ENCODE data around the gene SCN7A. TPM values are rescaled to one million over a fixed set of nuclear protein-coding genes. Genes with fewer than 3 reads are reported as not detected.
"Not testable (repeated sequence)": the region's sequence is repeated elsewhere in the genome, so short reads cannot be mapped to it uniquely, and the experiment has no call there.

SCN7A gene
- total RNA-seq, 2 donors from 2014 or later, result not detected

DNA sequence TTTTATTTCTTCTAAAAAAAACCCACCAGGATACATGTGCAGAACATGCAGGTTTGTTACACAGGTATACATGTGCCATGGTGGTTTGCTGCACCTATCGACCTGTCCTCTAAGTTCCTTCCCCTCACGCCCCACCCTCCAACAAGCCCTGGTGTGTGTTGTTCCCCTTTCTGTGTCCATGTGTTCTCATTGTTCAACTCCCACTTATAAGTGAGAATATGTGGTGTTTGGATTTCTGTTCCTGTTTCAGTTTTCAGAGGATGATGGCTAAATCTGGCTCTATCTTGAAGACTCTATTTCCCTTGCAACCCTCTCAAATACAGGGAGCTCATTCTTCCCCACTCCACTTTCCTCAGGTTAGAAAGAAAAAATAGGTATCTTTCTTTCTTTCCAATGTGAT lies 86.3 kb downstream of the SCN7A start:
- not testable (repeated sequence) for DNase-seq; H3K27me3 Mint-ChIP-seq; H3K27ac Mint-ChIP-seq; ATAC-seq; H3K4me1 Mint-ChIP-seq; H3K4me3 Mint-ChIP-seq; H3K9me3 ChIP-seq (ENCODE audit: control insufficient read depth, low read length, poor library complexity, severe bottlenecking); H3K36me3 Mint-ChIP-seq (ENCODE audit: low read depth)

DNA sequence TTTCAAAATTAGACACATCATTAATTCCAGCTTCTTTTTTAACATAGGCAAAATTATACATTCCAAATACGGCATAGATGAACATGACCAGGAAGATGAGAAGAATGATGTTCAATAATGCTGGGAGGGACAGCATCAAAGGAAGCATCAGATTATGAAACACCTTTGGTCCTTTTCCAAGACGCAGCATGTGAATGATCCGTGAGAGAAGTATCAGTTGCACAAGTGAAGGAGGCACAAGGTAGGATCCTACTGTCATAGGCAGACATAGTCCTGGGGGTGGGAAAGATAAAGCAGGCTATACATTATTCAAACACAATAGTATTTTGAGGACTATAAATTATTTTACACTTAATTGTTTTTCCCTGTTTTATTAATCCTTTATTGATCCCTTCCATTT lies 87.7 kb downstream of the SCN7A start:
- no peaks in the 10 kb centered on the region for H3K4me1 Mint-ChIP-seq
- no peaks in the 10 kb centered on the region for H3K36me3 Mint-ChIP-seq (ENCODE audit: low read depth)
- H3K4me3 Mint-ChIP-seq, result no peak overlapping the region
- no peak for ATAC-seq
- no peaks in the 10 kb centered on the region for H3K9me3 ChIP-seq (ENCODE audit: control insufficient read depth, low read length, poor library complexity, severe bottlenecking)
- DNase-seq, result no peak
- H3K27ac Mint-ChIP-seq, result no peak overlapping the region
- H3K27me3 Mint-ChIP-seq, result no peaks in the 10 kb centered on the region

DNA sequence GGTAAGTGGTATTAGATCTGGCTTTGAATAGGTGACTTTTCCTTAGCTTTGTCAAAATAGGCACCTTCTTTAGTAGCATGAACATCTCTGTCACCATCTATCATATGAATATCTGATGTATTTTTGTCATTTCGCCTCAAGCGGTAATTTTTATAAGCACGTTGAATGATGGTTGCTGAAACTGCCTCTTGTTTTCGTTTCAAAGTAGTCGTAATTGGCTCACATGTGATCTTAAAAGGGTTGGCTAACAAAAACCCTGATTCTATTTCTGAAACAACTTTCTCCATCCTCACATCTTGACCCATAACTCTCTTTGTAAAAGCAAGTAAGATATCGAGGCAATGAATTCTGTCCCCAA lies 88.5 kb downstream of the SCN7A start:
- Mint-ChIP-seq H3K27me3 (no peaks in the 10 kb centered on the region), H3K36me3 (ENCODE audit: low read depth) (no peaks in the 10 kb centered on the region), H3K27ac (no peak overlapping the region), H3K4me1 (no peaks in the 10 kb centered on the region), H3K4me3 (no peak overlapping the region)
- no peaks in the 10 kb centered on the region for H3K9me3 ChIP-seq (ENCODE audit: control insufficient read depth, low read length, poor library complexity, severe bottlenecking)
- ATAC-seq, result no peak
- DNase-seq, result no peak

DNA sequence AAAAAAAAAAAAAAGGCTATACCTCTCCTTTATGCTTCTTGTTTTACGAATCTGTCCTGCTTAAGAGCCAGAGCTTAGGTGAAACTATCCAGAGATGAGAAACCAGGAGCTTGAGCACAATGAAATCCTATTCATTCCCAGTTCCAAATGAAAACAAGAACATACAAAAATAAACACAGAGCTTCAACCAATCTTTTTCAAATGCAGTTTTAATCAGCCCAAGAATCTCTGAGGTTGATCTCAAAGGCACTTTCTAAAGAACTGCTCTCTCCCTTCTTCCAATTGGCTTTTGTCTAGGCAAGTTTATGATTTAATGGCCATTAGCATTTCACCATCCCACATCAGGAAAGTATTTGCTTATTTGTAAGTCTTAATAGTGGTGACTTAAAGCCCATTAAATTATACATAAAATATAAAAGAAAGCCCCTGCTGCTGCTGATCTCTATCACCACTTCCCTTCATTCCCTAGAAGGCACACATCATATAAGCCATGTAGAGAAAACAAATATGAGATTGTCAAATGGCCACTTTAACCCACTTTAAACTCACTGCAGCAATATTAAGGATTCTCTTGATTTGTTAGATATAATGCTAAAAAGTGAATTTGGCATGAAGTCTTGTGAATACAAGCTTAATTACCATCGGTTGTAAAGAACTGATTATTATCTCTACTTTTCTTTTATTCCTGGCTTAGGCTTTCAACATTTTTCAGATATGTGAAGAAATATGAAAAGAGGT lies 89.0 kb downstream of the SCN7A start:
- DNase-seq (no peak), ATAC-seq (no peak)
- Mint-ChIP-seq H3K4me1 (no peaks in the 10 kb centered on the region), H3K4me3 (no peak overlapping the region), H3K36me3 (ENCODE audit: low read depth) (no peaks in the 10 kb centered on the region), H3K27me3 (no peaks in the 10 kb centered on the region), H3K27ac (no peak overlapping the region)
- no peaks in the 10 kb centered on the region for H3K9me3 ChIP-seq (ENCODE audit: control insufficient read depth, low read length, poor library complexity, severe bottlenecking)

DNA sequence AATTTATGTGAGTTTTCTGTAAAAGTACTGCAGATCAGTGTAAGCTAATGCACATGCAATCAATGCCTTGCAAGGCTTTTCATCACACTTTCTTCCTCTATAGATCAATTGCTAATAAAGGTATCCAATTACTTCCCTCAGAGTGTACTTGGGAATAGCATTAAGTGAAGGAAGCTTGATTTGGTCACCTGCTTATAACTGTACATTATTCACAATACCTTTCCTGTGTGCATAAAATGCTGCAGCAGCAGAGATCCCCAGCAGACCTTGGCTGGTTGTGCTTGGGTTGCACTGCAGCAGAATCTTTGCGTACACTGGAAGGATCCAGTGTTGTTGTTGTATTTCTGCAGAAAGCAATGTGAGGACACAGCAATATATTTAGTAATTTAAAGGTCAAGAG lies 99.8 kb downstream of the SCN7A start:
- Mint-ChIP-seq H3K27me3 (no peaks in the 10 kb centered on the region), H3K27ac (no peak overlapping the region)

DNA sequence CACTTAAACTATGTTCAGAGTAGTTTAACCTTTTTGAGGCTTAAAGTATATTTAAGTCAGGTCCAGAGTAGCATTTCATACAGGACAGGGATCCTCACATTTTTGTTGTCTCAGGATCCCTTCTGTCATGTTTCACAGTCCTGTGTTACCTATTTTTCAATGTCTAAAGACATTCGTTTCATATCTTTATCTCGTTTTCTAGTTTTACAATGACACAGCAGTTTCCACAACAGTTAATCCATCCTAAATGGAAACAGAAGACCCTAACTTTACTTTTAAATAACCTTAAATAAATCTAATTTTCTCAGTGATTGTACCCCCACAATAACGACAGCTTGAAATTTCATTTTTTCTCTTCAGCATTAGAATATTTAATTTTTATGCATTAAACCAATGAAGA lies 101.0 kb downstream of the SCN7A start:
- H3K4me1 Mint-ChIP-seq, result no peaks in the 10 kb centered on the region
- ATAC-seq (no peak), DNase-seq (no peak)
- no peaks in the 10 kb centered on the region for H3K9me3 ChIP-seq (ENCODE audit: control insufficient read depth, low read length, poor library complexity, severe bottlenecking)
- H3K27ac Mint-ChIP-seq, result no peak overlapping the region
- no peaks in the 10 kb centered on the region for H3K27me3 Mint-ChIP-seq
- no peak overlapping the region for H3K4me3 Mint-ChIP-seq
- H3K36me3 Mint-ChIP-seq (ENCODE audit: low read depth), result no peaks in the 10 kb centered on the region

More for the DNA sequence above, 99.8 kb downstream of the SCN7A start:
- H3K36me3 Mint-ChIP-seq (ENCODE audit: low read depth), result no peaks in the 10 kb centered on the region
- no peaks in the 10 kb centered on the region for H3K4me1 Mint-ChIP-seq
- H3K9me3 ChIP-seq (ENCODE audit: control insufficient read depth, low read length, poor library complexity, severe bottlenecking), result no peaks in the 10 kb centered on the region
- DNase-seq, result no peak
- ATAC-seq, result no peak
- no peak overlapping the region for H3K4me3 Mint-ChIP-seq

DNA sequence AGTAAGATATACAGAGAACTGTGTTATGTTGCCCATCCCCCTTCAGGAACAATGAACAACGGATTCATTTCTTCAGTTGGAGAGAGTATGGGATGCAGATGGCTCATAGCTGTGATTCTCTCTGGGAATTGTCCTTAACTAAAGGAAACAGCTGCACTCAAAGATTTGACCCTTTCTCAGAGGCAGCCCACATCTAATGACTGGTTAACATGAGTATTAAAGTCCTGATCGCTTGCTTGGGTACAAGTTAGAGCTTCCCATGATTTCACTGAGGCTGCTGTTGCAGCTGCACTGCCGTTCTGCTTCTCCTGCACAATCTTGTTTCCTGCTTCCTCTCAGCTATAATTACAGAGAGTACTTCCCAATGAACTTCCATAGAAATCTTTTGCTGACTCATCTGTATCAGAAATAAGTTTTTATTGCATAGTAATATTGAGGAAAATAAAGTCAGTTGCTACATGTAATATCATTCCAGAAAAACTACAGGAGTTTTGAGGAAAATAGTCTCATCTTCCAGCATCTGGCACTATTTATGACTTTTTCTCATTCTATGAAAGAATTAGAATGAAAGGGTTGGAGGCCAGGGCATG lies 105.5 kb downstream of the SCN7A start:
- H3K4me1 Mint-ChIP-seq, result no peaks in the 10 kb centered on the region
- no peak for ATAC-seq

DNA sequence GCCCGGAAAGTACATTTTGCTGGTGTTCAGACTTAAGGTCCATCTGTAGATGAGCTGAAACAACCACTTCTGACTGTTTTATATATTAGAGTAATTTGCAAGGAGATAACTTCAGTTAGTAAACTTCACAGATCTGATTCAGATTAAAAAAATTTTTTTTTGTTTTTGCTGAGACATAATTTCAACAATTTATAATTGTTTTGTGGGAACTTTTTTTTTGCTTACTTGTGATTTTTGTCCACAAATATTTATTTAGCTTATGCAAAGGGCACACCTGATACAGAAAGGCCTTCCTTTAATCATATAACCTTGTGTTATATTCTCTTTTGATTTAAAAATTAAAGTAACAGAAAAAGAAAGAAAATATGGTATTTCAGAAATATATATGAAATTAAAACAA lies 108.7 kb downstream of the SCN7A start:
- Mint-ChIP-seq H3K27ac (no peak overlapping the region), H3K36me3 (ENCODE audit: low read depth) (no peaks in the 10 kb centered on the region), H3K4me3 (no peak overlapping the region), H3K27me3 (no peaks in the 10 kb centered on the region), H3K4me1 (no peaks in the 10 kb centered on the region)
- DNase-seq, result no peak
- ATAC-seq, result no peak
- no peaks in the 10 kb centered on the region for H3K9me3 ChIP-seq (ENCODE audit: control insufficient read depth, low read length, poor library complexity, severe bottlenecking)

More for the DNA sequence above, 105.5 kb downstream of the SCN7A start:
- Mint-ChIP-seq H3K27me3 (no peaks in the 10 kb centered on the region), H3K36me3 (ENCODE audit: low read depth) (no peaks in the 10 kb centered on the region), H3K4me3 (no peak overlapping the region), H3K27ac (no peak overlapping the region)
- no peak for DNase-seq
- no peaks in the 10 kb centered on the region for H3K9me3 ChIP-seq (ENCODE audit: control insufficient read depth, low read length, poor library complexity, severe bottlenecking)

DNA sequence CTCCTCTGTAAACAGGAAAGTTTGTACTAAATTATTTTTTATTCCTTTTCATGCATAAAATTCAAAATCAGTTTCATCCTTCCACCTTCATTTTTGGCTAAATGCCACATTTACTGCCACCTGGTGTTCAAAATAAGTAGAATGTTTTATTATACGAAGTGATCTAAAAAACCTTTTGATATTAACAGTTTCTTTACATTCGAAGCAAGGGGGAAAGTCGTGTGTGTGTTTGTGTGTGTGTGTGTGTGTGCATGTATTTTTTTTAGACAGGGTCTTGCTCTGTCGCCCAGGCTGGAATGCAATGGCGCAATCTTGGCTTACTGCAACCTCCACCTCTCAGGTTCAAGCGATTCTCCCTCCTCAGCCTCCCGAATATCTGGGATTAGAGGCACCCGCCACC lies 109.3 kb downstream of the SCN7A start:
- H3K4me3 Mint-ChIP-seq, result no peak overlapping the region
- no peak overlapping the region for H3K27ac Mint-ChIP-seq
- no peaks in the 10 kb centered on the region for H3K27me3 Mint-ChIP-seq
- no peak for DNase-seq
- no peaks in the 10 kb centered on the region for H3K4me1 Mint-ChIP-seq
- no peaks in the 10 kb centered on the region for H3K36me3 Mint-ChIP-seq (ENCODE audit: low read depth)
- H3K9me3 ChIP-seq (ENCODE audit: control insufficient read depth, low read length, poor library complexity, severe bottlenecking), result no peaks in the 10 kb centered on the region
- no peak for ATAC-seq

DNA sequence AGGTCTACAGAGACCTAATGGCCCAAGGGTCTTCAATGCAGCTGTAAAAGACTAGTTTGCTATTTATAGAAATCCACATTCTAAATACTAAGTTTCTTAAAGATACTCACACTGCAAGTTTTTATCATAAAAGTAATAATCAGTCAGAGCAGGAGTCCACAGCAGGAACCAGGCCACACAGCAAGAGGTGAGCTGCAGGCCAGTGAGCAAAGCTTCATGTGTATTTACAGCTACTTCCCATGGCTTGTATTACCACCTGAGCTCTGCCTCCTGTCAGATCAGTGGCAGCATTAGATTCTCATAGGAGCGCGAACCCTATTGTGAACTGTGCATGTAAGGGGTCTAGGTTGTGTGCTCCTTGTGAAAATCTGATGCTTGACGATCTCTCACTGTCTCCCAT lies 111.6 kb downstream of the SCN7A start:
- Mint-ChIP-seq H3K4me3 (no peak overlapping the region), H3K4me1 (no peaks in the 10 kb centered on the region), H3K27me3 (peaks cover 10% of the 10 kb centered on the region), H3K36me3 (ENCODE audit: low read depth) (no peaks in the 10 kb centered on the region), H3K27ac (no peak overlapping the region)
- DNase-seq (no peak), ATAC-seq (no peak)
- H3K9me3 ChIP-seq (ENCODE audit: control insufficient read depth, low read length, poor library complexity, severe bottlenecking), result no peaks in the 10 kb centered on the region

DNA sequence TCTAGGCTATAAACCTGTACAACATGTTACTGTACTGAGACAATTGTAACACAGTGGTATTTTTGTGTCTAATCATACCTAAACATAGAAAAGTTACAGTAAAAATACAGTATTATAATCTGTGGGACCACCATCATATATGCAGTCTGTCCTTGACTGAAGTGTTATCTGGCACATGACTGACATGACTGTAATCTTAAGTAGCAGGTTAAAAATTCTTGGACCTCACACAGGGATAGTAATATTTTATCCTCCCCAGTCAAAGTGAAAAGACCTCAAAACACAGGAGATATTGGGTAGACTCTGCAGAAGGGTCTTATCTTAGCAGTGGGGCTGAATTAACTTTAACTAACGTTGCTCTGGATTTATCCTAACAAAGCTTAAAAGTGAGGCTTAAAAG lies 113.4 kb downstream of the SCN7A start:
- H3K4me3 Mint-ChIP-seq, result no peak overlapping the region
- no peaks in the 10 kb centered on the region for H3K9me3 ChIP-seq (ENCODE audit: control insufficient read depth, low read length, poor library complexity, severe bottlenecking)
- peaks cover 2% of the 10 kb centered on the region for H3K4me1 Mint-ChIP-seq
- DNase-seq (no peak), ATAC-seq (no peak)
- H3K36me3 Mint-ChIP-seq (ENCODE audit: low read depth), result no peaks in the 10 kb centered on the region
- peaks cover 21% of the 10 kb centered on the region for H3K27me3 Mint-ChIP-seq
- no peak overlapping the region for H3K27ac Mint-ChIP-seq

DNA sequence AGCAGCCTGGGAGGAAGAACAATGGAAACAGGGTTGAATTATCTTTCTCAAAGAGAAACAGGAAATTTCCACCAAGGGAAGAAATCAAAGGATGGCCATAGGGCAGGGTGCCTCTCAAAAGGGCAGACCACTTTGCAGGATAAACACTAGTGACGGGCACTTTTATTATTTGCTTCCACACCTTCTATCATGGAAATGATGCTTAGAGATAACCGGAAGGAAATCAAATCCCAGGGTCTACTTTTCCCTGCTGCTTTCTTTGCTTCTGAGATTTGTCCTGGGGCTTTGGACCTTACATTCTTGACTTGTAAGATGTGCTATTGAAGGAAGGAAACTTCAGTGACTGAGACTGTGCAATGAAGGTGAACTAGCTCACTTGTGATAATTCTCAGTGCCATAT lies 117.2 kb downstream of the SCN7A start:
- DNase-seq (no peak), ATAC-seq (no peak)
- H3K4me3 Mint-ChIP-seq, result no peak overlapping the region
- peaks cover 31% of the 10 kb centered on the region for H3K27me3 Mint-ChIP-seq
- peaks cover 9% of the 10 kb centered on the region for H3K4me1 Mint-ChIP-seq
- H3K27ac Mint-ChIP-seq, result no peak overlapping the region
- no peaks in the 10 kb centered on the region for H3K36me3 Mint-ChIP-seq (ENCODE audit: low read depth)
- H3K9me3 ChIP-seq (ENCODE audit: control insufficient read depth, low read length, poor library complexity, severe bottlenecking), result no peaks in the 10 kb centered on the region

DNA sequence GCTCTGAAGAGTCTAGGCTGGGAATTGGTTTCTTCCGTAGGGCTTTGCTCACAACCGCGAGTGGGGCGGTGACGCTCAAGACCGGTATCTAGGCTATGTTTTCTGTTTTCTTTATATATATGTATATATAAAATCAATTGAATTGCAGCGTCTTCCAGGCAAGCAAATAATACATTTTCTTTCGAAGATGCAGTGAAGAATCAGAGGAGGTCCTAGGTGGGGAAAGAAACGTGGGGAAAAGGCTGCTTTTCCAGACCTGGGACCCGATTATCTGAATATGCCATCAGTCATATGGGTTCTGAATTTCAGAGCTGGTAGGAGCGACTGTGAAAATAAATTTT lies 117.6 kb downstream of the SCN7A start:
- ATAC-seq, result no peak
- H3K36me3 Mint-ChIP-seq (ENCODE audit: low read depth), result no peaks in the 10 kb centered on the region
- no peak overlapping the region for H3K27ac Mint-ChIP-seq
- peaks cover 9% of the 10 kb centered on the region for H3K4me1 Mint-ChIP-seq
- peaks cover 31% of the 10 kb centered on the region for H3K27me3 Mint-ChIP-seq
- H3K9me3 ChIP-seq (ENCODE audit: control insufficient read depth, low read length, poor library complexity, severe bottlenecking), result no peaks in the 10 kb centered on the region
- no peak for DNase-seq
- H3K4me3 Mint-ChIP-seq, result peak overlapping the region; percentile 76

DNA sequence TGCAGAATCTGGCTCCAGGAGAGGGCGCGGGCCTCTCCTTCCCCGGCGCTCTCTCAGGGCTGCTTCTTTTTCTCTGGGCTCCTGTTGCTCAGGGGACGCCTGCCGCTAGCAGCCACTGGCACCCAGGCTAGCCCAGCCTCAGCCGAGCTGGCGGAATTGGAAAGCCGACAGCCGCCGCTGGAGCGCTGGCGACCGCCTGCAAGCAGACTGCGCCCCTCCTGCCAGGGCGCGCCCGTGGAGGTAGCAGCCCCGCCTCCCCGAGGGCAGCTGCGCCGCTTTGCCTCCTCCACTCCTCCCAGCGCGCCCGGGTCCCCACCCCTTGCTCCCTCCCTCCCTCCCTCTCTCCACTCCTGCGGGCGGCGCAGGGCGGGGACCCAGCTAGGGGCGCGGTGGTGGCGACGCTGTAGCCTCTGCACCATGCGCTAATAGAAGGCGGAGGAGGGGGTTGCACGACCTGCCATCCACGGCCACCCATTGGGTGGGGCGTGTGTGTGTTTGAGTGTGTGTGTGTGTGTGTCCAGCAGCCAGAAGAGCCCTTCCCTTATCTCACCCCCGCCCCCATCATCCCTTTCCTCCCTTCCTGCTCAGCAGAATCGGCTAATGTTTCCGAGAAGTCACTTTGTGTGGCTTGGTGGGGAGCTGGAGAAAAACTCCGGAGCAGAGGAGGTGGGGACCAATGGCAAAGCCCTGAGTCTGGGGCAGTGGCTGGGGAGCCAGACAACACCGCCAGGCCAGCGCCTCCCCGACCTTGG lies 118.1 kb downstream of the SCN7A start, which contains the start of gene SCN9A:
SCN9A (minus strand) TSS at position 209 of the 752 bp plus-strand sequence. CDS start 64,188 bp downstream, outside the sequence.
- H3K27ac Mint-ChIP-seq, result no peak within 1 kb of the TSS
- H3K4me1 Mint-ChIP-seq, result peaks cover 9% of the 10 kb centered on the region
- H3K4me3 Mint-ChIP-seq, result peak within 1 kb of the TSS; percentile 76
- ATAC-seq (peak; percentile 48), DNase-seq (no peak)
- no peaks in the 10 kb centered on the region for H3K9me3 ChIP-seq (ENCODE audit: control insufficient read depth, low read length, poor library complexity, severe bottlenecking)
- H3K27me3 Mint-ChIP-seq, result peaks cover 31% of the 10 kb centered on the region
- no peaks in the 10 kb centered on the region for H3K36me3 Mint-ChIP-seq (ENCODE audit: low read depth)

Measured in T-helper 17 cell (primary cell).